Osteocyte (in vitro differentiated cells): ENCODE data around the gene LMBR1. TPM values are rescaled to one million over a fixed set of nuclear protein-coding genes. Genes with fewer than 3 reads are reported as not detected.

Experiments
- DNase-seq: peaks from one replicate; pipeline ENCODE4 v3.0.0; 2021; ENCODE audit warnings: mixed read lengths; ENCODE audit not compliant: unreplicated experiment; ENCODE audit errors: extremely low spot score
- H3K27ac Mint-ChIP-seq: one replicate; pipeline ENCODE4 v1.8.0; 2021; ENCODE audit warnings: mild to moderate bottlenecking, mixed read lengths; ENCODE audit not compliant: unreplicated experiment
- H3K27me3 Mint-ChIP-seq: one replicate; pipeline ENCODE4 v1.8.0; 2021; ENCODE audit warnings: mixed read lengths; ENCODE audit not compliant: unreplicated experiment
- H3K36me3 Mint-ChIP-seq: one replicate; pipeline ENCODE4 v1.8.0; 2021; ENCODE audit warnings: mixed read lengths; ENCODE audit not compliant: unreplicated experiment
- H3K4me1 Mint-ChIP-seq: one replicate; pipeline ENCODE4 v1.8.0; 2021; ENCODE audit warnings: mixed read lengths; ENCODE audit not compliant: unreplicated experiment
- H3K4me3 Mint-ChIP-seq: one replicate; pipeline ENCODE4 v1.8.0; 2021; ENCODE audit warnings: mild to moderate bottlenecking, moderate library complexity, mixed read lengths; ENCODE audit not compliant: unreplicated experiment
- H3K9me3 Mint-ChIP-seq: one replicate; pipeline ENCODE4 v1.8.0; 2021; ENCODE audit warnings: mixed read lengths; ENCODE audit not compliant: unreplicated experiment
- CTCF ChIP-seq: fragments of 200-600 bp; sonication (generic); IDR thresholded peaks from 2 replicates; pipeline ENCODE4 v1.5.0; 2021; ENCODE audit warnings: antibody characterized with exemption, mild to moderate bottlenecking, moderate library complexity
- total RNA-seq: library from RNA; stranded (reverse); gene quantifications from 2 replicates; pipeline ENCODE4 v1.2.1, GENCODE V29; 2021

LMBR1 gene
- total RNA-seq, 1 donor from 2014 or later: 55.8 TPM

- Mint-ChIP-seq H3K36me3 (no peaks in the 10 kb centered on the region), H3K4me1 (peaks cover 12% of the 10 kb centered on the region), H3K27me3 (no peaks in the 10 kb centered on the region), H3K27ac (no peak overlapping the region), H3K9me3 (no peaks in the 10 kb centered on the region), H3K4me3 (no peak overlapping the region)
- no peak for TF ChIP-seq CTCF
- DNase-seq: no peak
Observed at GRCh38 chr7:156725936-156726335, 167.0 kb downstream of the LMBR1 start.

GRCh38 chr7:156725073-156725472 lies 167.9 kb downstream of the LMBR1 start:
- Mint-ChIP-seq H3K27me3 (no peaks in the 10 kb centered on the region), H3K9me3 (no peaks in the 10 kb centered on the region), H3K4me3 (no peak overlapping the region), H3K27ac (no peak overlapping the region), H3K36me3 (no peaks in the 10 kb centered on the region), H3K4me1 (peaks cover 12% of the 10 kb centered on the region)
- no peak for TF ChIP-seq CTCF
- no peak for DNase-seq

GRCh38 chr7:156722043-156722826 lies 170.7 kb downstream of the LMBR1 start:
- no peaks in the 10 kb centered on the region for H3K9me3 Mint-ChIP-seq
- H3K27ac Mint-ChIP-seq: peak overlapping the region; percentile 35
- no peak for DNase-seq
- no peak for TF ChIP-seq CTCF
- no peaks in the 10 kb centered on the region for H3K27me3 Mint-ChIP-seq
- peaks cover 12% of the 10 kb centered on the region for H3K4me1 Mint-ChIP-seq
- peaks cover 2% of the 10 kb centered on the region for H3K36me3 Mint-ChIP-seq
- H3K4me3 Mint-ChIP-seq: no peak overlapping the region

- H3K27ac Mint-ChIP-seq: no peak overlapping the region
- H3K4me3 Mint-ChIP-seq: no peak overlapping the region
- H3K4me1 Mint-ChIP-seq: no peaks in the 10 kb centered on the region
- TF ChIP-seq CTCF: no peak
- peaks cover 5% of the 10 kb centered on the region for H3K36me3 Mint-ChIP-seq
- H3K27me3 Mint-ChIP-seq: no peaks in the 10 kb centered on the region
- DNase-seq: no peak
- no peaks in the 10 kb centered on the region for H3K9me3 Mint-ChIP-seq
Observed at GRCh38 chr7:156703773-156704482, 189.1 kb downstream of the LMBR1 start.

GRCh38 chr7:156703209-156703608 lies 189.8 kb downstream of the LMBR1 start:
- no peak for DNase-seq
- no peaks in the 10 kb centered on the region for H3K4me1 Mint-ChIP-seq
- H3K27ac Mint-ChIP-seq: no peak overlapping the region
- no peak overlapping the region for H3K4me3 Mint-ChIP-seq
- H3K9me3 Mint-ChIP-seq: no peaks in the 10 kb centered on the region
- H3K27me3 Mint-ChIP-seq: no peaks in the 10 kb centered on the region
- TF ChIP-seq CTCF: no peak
- H3K36me3 Mint-ChIP-seq: peaks cover 8% of the 10 kb centered on the region
